GDM1 (cell line): ENCODE measurements around the gene CDC42BPB.

Experiments used
- DNase-seq: peaks from one replicate; lab custom pipeline; 2025; lab: John Stamatoyannopoulos, UW

CDC42BPB gene

DNA sequence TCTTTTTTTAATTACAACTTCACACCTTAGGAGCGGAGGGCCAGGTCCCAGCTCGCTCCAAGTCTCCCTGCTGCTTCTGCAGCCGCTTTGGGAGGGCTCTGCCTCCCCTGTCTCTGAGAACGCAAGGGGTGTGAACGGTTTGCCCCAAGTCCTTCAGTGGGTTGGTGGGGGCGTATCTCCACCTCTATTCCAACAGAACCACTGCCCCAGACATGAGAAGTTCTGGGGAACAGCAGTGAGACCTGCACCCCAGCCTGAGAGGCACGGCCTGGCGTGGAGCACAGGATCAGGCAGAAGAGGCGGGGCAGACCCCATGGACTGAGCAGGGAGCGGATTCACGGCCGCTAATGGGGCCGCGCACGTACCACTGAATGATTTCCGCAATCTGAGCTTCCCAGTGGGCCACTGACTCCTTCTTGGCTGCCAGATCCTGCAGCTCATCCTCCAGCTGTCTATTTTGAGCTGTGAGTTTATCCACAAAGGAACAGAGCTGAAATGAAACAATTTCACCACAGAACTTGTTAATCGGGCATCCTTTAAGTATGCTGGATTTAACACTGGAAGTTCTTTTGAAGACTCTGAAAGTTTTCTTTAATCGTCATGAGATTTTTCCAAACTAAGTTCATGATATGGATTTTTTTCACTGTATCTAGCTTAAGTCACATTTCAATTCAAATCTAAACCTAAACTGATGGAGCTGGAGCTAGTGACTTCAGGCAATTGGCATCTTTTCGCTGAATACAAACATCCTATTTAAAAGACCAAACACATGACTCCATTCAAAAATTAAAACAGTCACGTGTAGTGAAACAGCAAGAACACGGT is 90.5 kb downstream of the CDC42BPB start:
- DNase-seq, result no peak

- no peak for DNase-seq
Measured at GRCh38 chr14:102965971-102966655, 91.2 kb downstream of the CDC42BPB start.

- no peak for DNase-seq
Measured at GRCh38 chr14:102965282-102965681, 92.1 kb downstream of the CDC42BPB start.

DNA sequence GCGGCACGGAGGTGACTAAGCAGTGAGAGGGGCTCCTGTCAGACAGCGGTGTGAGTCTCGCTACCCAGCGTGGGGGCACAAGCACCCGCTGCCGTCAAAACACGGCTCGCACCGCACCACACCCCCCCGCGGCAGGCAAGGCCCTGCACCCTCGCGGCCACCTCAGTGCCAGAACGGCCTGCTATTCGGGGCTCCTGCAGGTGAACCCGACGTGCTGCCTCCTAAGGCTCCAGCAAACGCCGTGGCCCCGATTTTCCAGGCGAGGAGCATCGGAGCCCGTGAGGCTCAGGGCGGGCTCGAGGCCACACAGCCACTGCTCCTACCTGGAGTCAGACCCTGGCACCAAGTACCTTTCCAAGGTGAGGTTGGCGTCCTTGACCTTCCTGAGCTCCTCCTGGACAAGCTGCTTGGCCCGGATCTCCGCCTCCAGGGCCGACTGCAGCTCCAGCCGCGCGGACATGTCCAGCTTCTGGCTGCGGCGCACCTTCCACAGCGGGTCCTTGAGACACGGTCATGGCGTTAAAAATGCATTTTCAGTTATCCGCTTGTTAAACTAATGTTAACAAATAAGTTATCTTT is 93.1 kb downstream of the CDC42BPB start:
- no peak for DNase-seq

DNA sequence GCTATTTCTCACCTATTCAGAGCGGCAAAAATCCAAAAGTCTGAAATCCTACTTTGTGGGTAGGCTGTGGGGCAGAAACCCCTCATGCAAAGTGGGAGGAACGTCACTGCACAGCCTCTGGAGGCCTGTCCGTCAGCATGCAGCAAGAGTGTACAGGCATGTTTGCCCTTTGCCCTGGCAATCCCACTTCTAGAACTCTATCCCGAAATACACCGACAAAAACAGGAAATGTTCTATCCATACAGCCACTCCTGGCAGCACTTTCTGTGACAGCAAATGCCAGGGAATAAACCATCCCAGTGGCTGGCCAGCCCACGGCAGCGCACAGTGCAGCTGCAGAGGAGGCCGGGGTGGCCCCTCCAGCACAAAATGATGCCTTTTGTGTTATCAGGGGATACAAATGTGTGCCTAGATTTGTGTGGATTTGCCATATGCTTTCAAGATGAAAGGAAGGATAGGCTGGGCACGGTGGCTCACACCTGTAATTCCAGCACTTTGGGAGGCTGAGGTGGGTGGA is 95.2 kb downstream of the CDC42BPB start:
- no peak for DNase-seq

- no peak for DNase-seq
Measured at GRCh38 chr14:102958461-102958860, 98.9 kb downstream of the CDC42BPB start.

GRCh38 chr14:102957222-102957621 is 100.1 kb downstream of the CDC42BPB start:
- DNase-seq, result no peak

DNA sequence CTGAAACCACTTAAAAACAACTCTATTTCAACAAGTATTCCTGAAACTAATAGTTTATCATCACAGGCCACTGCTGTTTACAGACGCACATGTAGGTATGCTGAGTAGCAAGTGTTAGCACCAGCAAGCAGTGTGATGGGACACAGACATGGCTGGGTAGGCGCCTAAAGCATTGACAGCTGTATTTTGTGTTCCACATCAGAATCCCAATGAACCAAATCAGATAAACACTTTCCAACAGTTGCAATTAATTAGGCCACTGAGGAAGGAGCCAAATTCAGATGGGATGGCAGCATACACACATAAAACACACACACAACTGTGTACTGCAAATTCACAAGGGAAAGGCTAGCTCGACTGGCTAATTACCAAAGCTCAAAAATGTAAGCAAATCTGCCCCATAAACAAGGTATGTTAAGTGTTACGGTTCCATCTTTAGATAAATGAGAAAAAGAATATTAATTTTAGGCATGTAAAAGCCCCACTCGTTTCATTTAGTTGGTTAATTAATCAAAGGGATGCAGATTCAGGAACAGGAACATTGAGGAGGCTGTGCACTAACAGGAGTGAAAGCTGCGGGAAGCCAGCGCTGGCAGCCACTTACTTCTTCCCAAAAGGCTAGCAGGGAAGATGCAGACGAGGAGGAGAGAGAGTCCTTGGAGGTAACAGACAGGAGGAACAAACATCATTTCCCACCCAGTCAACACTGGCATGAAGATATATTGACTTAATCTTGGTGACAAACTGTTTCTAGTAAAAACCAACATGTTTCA is 101.5 kb downstream of the CDC42BPB start:
- DNase-seq, result no peak

DNA sequence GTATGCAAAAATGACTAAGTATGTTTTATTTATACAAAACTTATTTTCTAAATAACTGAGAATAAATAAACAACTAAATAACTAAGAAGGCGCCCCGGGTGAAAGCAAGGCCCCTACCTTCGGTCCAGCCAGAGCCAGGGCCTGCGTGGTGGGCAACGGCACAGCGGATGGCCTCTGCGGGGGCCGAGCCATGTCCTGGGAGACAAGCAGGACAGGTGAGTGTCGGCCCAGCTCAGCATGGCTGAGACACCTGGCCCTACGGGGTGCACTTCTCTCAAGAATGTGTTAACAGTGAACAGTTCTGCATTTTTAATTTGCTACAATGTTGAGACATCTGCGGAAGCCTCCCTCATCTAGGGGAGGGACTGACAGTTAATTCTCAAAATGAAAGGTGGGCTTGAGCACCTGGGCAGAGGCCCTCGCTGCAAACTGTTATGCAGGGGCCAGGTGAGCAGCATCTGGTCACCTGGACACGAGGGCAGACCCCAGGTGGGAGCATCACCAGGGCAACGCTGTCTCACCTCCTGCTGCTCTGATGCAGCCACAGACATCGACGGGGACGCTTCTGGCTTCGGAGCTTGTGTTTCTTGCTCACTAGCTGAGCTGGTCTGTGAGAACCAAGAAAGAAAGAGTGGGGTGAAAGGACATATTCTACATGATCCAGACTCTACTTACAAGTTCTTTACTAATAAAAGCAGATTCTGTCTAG is 103.1 kb downstream of the CDC42BPB start:
- no peak for DNase-seq

DNA sequence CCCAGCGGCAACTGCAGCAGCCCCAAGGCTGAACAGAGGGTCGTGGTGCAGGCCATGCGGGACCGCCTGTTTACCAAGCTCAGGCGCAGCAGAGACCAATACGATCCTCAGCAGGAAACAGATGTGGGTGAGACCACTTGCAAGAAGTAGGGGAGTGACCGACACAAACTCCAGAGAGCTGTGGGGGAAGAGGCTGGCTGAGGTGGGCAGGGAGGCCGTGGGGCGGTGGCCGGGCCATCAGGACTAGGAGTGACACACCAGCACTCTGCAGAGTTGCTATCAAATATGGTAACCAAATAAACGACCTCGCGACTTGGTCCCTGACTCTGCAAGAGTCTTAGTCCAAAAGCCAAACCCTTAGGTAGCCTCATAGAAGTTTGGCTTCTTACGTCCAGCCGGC is 104.2 kb downstream of the CDC42BPB start:
- no peak for DNase-seq

- DNase-seq, result no peak
Measured at GRCh38 chr14:102952276-102952675, 105.1 kb downstream of the CDC42BPB start.

GRCh38 chr14:102951799-102952198 is 105.5 kb downstream of the CDC42BPB start:
- DNase-seq, result no peak

GRCh38 chr14:102951034-102951433 is 106.3 kb downstream of the CDC42BPB start:
- no peak for DNase-seq

DNA sequence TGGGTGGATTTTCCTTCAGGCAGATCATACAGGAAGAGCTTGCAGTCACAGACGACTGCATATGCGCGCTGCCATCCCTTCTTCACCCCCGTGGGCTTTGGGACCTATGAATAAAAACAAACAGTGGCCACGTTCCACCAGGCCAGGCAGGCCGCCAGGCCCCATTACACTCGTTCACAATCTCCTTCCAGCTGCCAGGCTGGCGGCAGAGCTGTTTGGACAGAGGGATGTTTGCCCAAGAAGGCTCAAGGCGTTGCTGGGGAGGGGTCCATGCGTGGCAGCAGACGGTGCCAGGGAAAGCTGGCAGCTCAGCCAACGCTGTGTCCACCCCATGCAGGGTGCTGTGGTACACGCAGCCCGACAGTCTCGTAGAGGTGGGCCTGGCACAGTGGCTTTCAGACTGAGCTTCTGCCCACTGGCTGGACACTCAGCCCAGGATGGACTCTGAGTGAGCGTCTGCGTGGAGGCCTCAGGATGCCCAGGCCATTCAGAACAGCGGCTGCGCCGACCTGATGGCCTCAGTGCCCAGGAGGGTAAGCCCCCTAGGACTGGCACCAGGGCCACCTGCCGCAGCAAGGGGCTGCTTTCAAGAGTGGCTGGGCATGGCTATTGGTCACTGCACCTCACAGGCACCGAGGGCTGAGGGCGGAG is 107.4 kb downstream of the CDC42BPB start:
- DNase-seq, result no peak

GRCh38 chr14:102949062-102949800 is 108.1 kb downstream of the CDC42BPB start:
- peak; percentile 22 for DNase-seq

GRCh38 chr14:102948698-102949061 is 108.7 kb downstream of the CDC42BPB start:
- DNase-seq, result no peak

DNA sequence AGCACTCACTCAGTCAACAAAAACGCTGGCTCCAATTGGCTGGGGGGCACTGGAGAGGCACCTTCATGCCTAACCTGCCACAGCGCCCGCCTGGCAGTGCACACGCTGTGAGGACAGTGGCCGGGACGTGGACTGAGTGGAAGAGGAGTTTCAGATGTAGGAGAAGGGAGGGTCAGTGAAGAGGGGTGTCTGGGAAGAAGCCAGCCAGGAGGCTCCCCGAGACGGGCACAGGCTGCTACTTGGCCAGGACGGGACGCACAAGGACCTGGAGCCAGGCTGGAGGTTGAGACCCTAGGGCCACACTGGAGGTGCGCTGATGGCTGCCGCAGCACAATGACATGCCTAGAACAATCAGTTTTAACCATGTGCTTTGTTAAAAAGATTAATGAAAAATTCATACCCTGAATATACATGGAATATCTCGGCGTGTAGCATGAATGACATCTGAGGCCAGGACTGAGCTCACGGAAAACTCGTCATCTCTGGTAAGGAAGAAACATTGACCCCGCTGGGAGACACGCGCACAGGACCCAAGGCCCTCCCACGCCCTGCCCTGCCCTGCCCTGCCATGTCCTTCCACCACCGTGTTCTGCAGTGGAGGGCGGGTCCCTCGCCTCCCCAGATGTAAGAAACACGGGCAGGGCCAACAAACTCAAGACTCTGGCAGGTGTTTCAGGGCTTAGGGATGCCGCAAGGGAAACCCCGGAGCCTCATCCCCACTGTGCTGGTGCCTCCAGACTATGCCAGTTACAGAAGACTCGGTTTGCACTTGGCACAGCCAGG is 109.8 kb downstream of the CDC42BPB start:
- no peak for DNase-seq

GRCh38 chr14:102945346-102946130 is 111.8 kb downstream of the CDC42BPB start:
- DNase-seq, result no peak
